Activated T-cell treated with anti-CD3 and anti-CD28 coated beads, Interleukin-2, amount 50 U/mL, for 4 hours (primary cell): ENCODE data around the gene PFKFB3. TPM values are rescaled to one million over a fixed set of nuclear protein-coding genes. Genes with fewer than 3 reads are reported as not detected.

Experiments
- ATAC-seq, 2 donors: fragments of 200-7000 bp; cut with Tn5 transposase; one replicate each; pipeline ENCODE4 v1.10.0; 2021
- DNase-seq: peaks from one replicate; pipeline ENCODE4 v3.0.0-alpha.2; 2020
- H3K27me3 Mint-ChIP-seq: one replicate; pipeline ENCODE4 v1.8.0; 2021; ENCODE audit warnings: low read depth, mixed read lengths
- H3K36me3 Mint-ChIP-seq: one replicate; pipeline ENCODE4 v1.8.0; 2022; ENCODE audit warnings: mixed read lengths; ENCODE audit not compliant: insufficient read depth
- H3K4me1 Mint-ChIP-seq: one replicate; pipeline ENCODE4 v1.8.0; 2021; ENCODE audit warnings: low read depth, mixed read lengths
- H3K4me3 Mint-ChIP-seq: one replicate; pipeline ENCODE4 v1.8.0; 2021; ENCODE audit warnings: mild to moderate bottlenecking, moderate library complexity, mixed read lengths
- H3K9me3 Mint-ChIP-seq: one replicate; pipeline ENCODE4 v1.8.0; 2021; ENCODE audit warnings: mixed read lengths
- total RNA-seq, 3 donors: library from RNA; stranded (reverse); gene quantifications; one replicate each; pipeline ENCODE4 v1.2.1, GENCODE V29; 2021

Gene PFKFB3
- total RNA-seq, 3 donors from 2014 or later: 60.5 to 77.0 (median 68.8) TPM

DNA sequence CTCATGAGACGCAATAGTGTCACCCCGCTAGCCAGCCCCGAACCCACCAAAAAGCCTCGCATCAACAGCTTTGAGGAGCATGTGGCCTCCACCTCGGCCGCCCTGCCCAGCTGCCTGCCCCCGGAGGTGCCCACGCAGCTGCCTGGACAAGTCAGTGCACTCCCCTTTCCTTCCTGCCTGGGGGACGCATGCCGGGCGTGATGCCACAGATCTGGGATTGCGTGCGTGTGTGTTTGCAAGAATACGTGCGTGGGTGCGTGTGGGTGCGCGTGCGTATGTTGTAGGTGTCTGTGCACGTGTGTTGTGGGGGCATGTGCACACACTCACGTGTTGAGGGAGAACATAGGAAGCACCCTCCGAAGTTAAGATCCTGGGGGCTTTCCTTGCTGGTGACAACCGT, 23.5 kb downstream of the PFKFB3 start:
- Mint-ChIP-seq H3K4me3 (no peak overlapping the region), H3K27me3 (no peaks in the 10 kb centered on the region), H3K9me3 (no peaks in the 10 kb centered on the region), H3K36me3 (peaks cover 50% of the 10 kb centered on the region), H3K4me1 (peaks cover 2% of the 10 kb centered on the region)
- DNase-seq (no peak), ATAC-seq (no peak)

DNA sequence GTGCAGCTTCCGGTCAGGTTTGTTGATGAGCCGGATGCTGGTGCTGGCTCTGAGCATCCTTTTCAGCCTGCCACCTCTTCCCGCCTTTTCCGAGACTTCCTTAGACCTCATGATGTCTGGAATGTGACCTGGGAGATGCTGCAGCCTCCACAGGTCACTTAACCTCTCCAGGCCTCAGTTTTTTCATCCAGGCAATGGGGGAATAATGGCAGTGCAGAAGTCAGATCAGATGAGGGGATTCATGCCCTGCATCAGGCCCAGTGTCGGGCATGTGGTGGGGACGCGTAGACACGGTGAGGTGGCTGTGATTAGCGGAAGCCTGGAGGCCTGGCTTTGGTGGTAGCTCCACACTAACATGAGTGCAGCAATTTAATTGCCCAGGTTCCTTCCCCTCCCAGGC, 24.6 kb downstream of the PFKFB3 start:
- no peaks in the 10 kb centered on the region for H3K9me3 Mint-ChIP-seq
- no peak for ATAC-seq
- DNase-seq: no peak
- no peak overlapping the region for H3K4me3 Mint-ChIP-seq
- peaks cover 48% of the 10 kb centered on the region for H3K36me3 Mint-ChIP-seq
- no peaks in the 10 kb centered on the region for H3K27me3 Mint-ChIP-seq
- peaks cover 2% of the 10 kb centered on the region for H3K4me1 Mint-ChIP-seq

DNA sequence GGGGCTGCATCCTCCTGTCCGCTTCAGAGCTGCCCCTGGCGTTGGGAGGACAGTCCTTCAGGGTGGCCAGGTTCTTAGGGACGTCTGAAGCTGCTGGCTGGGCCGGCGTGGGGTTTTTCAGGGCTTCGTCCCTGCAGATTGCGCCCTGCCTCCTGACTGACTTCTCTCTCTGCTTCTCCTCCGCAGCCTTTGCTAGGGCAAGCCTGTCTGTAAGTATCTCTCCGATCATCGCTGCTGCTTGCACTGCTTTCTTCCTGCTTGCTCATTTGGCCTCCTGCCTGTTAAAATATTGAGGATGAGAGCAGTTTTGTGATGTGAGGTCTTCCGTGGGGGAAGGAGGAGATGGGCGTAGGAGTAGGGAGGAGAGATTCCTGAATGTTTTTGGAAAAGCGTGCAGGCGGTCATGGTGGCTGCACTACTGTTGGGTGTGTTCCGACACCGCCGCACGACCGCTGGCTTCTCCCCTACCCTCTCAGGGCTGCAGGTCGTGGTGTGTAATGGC, 25.3 kb downstream of the PFKFB3 start:
- H3K36me3 Mint-ChIP-seq: peaks cover 53% of the 10 kb centered on the region
- H3K27me3 Mint-ChIP-seq: no peaks in the 10 kb centered on the region
- DNase-seq (no peak), ATAC-seq (no peak)
- peaks cover 2% of the 10 kb centered on the region for H3K4me1 Mint-ChIP-seq
- H3K9me3 Mint-ChIP-seq: no peaks in the 10 kb centered on the region
- no peak overlapping the region for H3K4me3 Mint-ChIP-seq

DNA sequence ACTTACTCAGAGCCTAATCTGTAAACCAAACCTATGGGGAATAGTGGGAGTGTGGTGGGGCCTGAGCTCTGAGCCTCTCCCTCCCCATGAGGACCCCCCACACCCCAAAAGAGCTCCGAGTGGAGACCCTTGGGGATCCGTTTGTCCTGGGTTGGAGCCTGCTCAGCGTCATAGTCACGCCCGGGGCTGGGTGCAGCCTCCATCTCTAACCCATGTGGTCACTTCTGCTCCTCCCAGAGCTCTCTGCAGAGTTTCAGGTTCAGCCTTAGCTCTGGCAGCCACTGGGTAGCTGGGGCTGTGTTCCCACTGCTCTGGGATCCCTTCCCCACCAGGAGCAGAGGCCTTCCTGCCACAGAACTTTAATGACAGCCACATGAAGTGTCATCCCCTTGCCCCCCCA, 25.9 kb downstream of the PFKFB3 start:
- Mint-ChIP-seq H3K27me3 (no peaks in the 10 kb centered on the region), H3K4me1 (peaks cover 2% of the 10 kb centered on the region), H3K36me3 (peaks cover 54% of the 10 kb centered on the region), H3K4me3 (no peak overlapping the region), H3K9me3 (no peaks in the 10 kb centered on the region)
- ATAC-seq (no peak), DNase-seq (no peak)

DNA sequence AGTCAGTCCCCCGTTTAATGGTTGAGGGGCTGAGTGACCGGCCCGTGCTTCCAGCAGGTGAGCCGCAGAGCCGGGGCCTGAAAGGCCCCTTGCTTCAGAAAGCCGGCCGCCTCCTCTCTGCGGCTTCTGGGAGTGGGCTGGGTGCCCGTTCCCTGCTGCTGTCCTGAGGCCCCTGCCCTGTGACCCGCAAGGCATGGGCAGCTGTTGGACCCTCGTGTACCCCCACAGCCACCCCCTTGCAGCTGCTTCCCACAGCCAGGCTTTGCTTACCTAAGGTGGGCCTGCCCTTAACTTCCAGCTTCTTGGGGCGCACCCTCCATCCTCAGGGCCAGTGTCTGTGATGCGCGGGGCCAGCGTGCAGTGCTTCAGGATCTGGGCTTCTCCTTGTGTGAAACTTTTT, 26.6 kb downstream of the PFKFB3 start:
- H3K4me1 Mint-ChIP-seq: peaks cover 2% of the 10 kb centered on the region
- H3K4me3 Mint-ChIP-seq: no peak overlapping the region
- no peak for ATAC-seq
- H3K27me3 Mint-ChIP-seq: no peaks in the 10 kb centered on the region
- DNase-seq: no peak
- H3K9me3 Mint-ChIP-seq: no peaks in the 10 kb centered on the region
- peaks cover 53% of the 10 kb centered on the region for H3K36me3 Mint-ChIP-seq

DNA sequence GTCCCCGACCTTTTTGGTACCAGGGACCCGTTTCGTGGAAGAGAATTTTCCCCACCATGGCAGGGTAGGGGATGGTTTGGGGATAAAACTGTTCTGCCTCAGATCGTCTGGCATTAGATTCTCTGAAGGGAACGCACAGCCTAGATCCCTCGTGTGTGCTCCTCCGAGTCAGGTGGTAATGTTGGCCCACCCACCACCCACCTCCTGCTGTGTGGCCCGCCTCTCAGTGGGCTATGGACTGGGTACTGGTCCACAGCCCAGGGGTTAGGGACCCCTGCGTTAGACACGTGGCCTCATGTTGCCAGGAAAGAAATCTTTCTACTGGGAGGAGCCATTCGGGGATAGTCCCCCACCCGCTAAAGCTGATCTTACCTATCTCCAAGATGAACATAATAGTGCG, 27.0 kb downstream of the PFKFB3 start:
- peaks cover 2% of the 10 kb centered on the region for H3K4me1 Mint-ChIP-seq
- ATAC-seq (no peak), DNase-seq (no peak)
- no peaks in the 10 kb centered on the region for H3K27me3 Mint-ChIP-seq
- H3K36me3 Mint-ChIP-seq: peaks cover 52% of the 10 kb centered on the region
- no peaks in the 10 kb centered on the region for H3K9me3 Mint-ChIP-seq
- no peak overlapping the region for H3K4me3 Mint-ChIP-seq

DNA sequence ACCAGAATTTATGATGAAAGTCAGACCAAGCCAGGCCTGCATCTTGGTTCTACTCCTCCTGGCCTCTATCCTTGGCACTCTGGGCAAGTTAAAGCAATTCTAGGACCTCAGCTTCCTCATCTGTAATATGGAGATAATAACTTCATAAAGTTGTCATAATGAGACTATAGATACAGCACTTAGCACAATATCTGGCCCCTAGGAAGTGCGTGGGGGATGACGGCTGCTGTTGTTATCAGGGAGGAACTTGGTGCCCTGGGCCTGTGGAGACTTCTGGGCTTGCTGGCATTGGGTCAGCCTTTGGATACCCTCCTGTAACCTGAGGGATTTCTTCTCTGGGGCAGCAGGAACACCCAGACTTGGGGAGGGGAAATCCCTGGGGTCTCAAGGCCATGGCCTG, 27.6 kb downstream of the PFKFB3 start:
- DNase-seq: no peak
- Mint-ChIP-seq H3K9me3 (no peaks in the 10 kb centered on the region), H3K27me3 (no peaks in the 10 kb centered on the region), H3K4me1 (peaks cover 2% of the 10 kb centered on the region), H3K36me3 (peaks cover 54% of the 10 kb centered on the region), H3K4me3 (no peak overlapping the region)
- no peak for ATAC-seq

DNA sequence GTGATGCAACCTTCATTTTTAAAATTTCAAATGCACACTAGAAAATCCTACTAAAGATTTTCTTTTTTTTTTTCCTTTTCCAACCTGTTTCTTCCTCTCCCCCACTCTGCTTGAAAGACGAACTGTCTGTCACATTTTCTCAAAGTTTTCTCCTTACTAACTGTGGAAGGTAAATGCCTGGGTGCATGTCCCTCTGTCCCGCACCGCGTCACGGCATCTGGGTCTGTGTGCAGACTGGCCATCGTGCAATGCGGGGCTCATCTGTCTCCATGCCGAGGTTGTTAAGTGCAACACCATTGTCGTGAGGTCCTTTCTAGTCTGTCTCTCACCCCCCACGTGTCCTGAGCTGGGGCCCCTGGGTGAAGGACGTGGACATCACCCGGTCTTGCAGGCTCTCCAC, 28.4 kb downstream of the PFKFB3 start:
- ATAC-seq (no peak), DNase-seq (no peak)
- H3K9me3 Mint-ChIP-seq: no peaks in the 10 kb centered on the region
- H3K4me3 Mint-ChIP-seq: no peak overlapping the region
- peaks cover 2% of the 10 kb centered on the region for H3K4me1 Mint-ChIP-seq
- no peaks in the 10 kb centered on the region for H3K27me3 Mint-ChIP-seq
- peaks cover 52% of the 10 kb centered on the region for H3K36me3 Mint-ChIP-seq

DNA sequence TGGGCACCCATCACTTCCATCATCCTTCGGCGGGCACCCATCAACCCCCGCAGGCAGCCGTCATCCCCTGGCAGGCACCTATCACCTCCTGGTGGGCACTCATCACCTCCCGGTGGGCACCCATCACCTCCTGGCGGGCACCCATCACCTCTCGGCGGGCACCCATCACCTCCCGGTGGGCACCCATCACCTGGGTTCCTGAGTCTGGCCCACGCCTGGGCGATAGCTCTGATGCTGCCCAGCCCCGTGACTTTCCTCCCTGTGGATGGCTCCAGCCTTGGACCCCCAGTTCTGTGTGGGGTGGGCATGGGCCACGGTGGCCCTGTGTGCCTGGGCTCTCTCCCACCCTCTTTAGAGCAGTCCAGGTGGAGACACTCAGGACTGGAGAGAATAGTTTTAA, 29.0 kb downstream of the PFKFB3 start:
- H3K4me1 Mint-ChIP-seq: peaks cover 2% of the 10 kb centered on the region
- H3K36me3 Mint-ChIP-seq: peaks cover 53% of the 10 kb centered on the region
- H3K9me3 Mint-ChIP-seq: no peaks in the 10 kb centered on the region
- no peak overlapping the region for H3K4me3 Mint-ChIP-seq
- ATAC-seq: peak in 1 of 2 donors; percentile 20
- no peak for DNase-seq
- no peaks in the 10 kb centered on the region for H3K27me3 Mint-ChIP-seq

DNA sequence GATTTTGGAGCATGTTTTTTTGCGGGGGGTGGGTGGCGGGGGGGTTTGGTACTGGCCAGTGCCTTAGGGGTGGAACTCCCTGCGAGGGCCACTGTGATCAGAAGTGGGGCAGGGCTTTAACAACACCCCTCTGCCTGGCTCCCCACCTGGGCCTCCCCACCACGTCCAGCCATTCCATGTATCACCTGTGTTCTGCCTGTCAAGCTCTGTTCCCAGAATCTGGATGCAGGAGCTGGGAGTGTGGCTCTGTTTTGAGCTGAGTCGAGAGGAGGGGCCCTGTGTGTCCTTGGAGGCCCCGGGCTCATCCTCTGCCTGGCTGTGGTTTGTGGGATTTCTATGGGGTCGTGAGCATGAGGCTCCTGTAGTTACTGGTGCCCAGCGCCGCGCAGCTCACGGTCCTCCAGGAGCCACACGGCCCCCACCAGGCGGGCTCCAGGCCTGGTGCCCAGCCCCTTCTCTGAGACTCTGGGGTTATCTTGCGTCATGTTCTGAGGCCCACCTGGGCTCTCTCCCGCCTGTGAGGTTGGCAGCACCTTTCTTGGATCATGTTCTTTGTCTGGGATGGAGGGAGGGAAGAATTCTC, 29.6 kb downstream of the PFKFB3 start:
- Mint-ChIP-seq H3K27me3 (no peaks in the 10 kb centered on the region), H3K4me3 (no peak overlapping the region), H3K9me3 (no peaks in the 10 kb centered on the region), H3K36me3 (peaks cover 58% of the 10 kb centered on the region), H3K4me1 (peaks cover 5% of the 10 kb centered on the region)
- no peak for DNase-seq
- no peak for ATAC-seq

DNA sequence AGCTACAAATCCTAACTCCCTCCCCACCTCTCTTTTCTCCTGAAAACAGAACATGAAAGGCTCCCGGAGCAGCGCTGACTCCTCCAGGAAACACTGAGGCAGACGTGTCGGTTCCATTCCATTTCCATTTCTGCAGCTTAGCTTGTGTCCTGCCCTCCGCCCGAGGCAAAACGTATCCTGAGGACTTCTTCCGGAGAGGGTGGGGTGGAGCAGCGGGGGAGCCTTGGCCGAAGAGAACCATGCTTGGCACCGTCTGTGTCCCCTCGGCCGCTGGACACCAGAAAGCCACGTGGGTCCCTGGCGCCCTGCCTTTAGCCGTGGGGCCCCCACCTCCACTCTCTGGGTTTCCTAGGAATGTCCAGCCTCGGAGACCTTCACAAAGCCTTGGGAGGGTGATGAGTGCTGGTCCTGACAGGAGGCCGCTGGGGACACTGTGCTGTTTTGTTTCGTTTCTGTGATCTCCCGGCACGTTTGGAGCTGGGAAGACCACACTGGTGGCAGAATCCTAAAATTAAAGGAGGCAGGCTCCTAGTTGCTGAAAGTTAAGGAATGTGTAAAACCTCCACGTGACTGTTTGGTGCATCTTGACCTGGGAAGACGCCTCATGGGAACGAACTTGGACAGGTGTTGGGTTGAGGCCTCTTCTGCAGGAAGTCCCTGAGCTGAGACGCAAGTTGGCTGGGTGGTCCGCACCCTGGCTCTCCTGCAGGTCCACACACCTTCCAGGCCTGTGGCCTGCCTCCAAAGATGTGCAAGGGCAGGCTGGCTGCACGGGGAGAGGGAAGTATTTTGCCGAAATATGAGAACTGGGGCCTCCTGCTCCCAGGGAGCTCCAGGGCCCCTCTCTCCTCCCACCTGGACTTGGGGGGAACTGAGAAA, 30.4 kb downstream of the PFKFB3 start:
- DNase-seq (no peak), ATAC-seq (no peak)
- Mint-ChIP-seq H3K9me3 (no peaks in the 10 kb centered on the region), H3K4me3 (no peak overlapping the region), H3K4me1 (peaks cover 4% of the 10 kb centered on the region), H3K27me3 (no peaks in the 10 kb centered on the region), H3K36me3 (peaks cover 54% of the 10 kb centered on the region)

DNA sequence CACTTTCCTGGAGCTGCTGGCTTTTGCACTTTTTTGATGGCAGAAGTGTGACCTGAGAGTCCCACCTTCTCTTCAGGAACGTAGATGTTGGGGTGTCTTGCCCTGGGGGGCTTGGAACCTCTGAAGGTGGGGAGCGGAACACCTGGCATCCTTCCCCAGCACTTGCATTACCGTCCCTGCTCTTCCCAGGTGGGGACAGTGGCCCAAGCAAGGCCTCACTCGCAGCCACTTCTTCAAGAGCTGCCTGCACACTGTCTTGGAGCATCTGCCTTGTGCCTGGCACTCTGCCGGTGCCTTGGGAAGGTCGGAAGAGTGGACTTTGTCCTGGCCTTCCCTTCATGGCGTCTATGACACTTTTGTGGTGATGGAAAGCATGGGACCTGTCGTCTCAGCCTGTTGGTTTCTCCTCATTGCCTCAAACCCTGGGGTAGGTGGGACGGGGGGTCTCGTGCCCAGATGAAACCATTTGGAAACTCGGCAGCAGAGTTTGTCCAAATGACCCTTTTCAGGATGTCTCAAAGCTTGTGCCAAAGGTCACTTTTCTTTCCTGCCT, 31.1 kb downstream of the PFKFB3 start:
- H3K27me3 Mint-ChIP-seq: no peaks in the 10 kb centered on the region
- no peak for ATAC-seq
- H3K4me1 Mint-ChIP-seq: peaks cover 5% of the 10 kb centered on the region
- no peak for DNase-seq
- no peak overlapping the region for H3K4me3 Mint-ChIP-seq
- H3K36me3 Mint-ChIP-seq: peaks cover 51% of the 10 kb centered on the region
- H3K9me3 Mint-ChIP-seq: no peaks in the 10 kb centered on the region

DNA sequence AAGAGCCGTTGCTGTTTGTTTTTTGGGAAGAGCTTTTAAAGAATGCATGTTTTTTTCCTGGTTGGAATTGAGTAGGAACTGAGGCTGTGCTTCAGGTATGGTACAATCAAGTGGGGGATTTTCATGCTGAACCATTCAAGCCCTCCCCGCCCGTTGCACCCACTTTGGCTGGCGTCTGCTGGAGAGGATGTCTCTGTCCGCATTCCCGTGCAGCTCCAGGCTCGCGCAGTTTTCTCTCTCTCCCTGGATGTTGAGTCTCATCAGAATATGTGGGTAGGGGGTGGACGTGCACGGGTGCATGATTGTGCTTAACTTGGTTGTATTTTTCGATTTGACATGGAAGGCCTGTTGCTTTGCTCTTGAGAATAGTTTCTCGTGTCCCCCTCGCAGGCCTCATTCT, 31.6 kb downstream of the PFKFB3 start:
- peaks cover 11% of the 10 kb centered on the region for H3K4me1 Mint-ChIP-seq
- peaks cover 51% of the 10 kb centered on the region for H3K36me3 Mint-ChIP-seq
- ATAC-seq: no peak
- DNase-seq: no peak
- H3K4me3 Mint-ChIP-seq: no peak overlapping the region
- no peaks in the 10 kb centered on the region for H3K27me3 Mint-ChIP-seq
- H3K9me3 Mint-ChIP-seq: no peaks in the 10 kb centered on the region

DNA sequence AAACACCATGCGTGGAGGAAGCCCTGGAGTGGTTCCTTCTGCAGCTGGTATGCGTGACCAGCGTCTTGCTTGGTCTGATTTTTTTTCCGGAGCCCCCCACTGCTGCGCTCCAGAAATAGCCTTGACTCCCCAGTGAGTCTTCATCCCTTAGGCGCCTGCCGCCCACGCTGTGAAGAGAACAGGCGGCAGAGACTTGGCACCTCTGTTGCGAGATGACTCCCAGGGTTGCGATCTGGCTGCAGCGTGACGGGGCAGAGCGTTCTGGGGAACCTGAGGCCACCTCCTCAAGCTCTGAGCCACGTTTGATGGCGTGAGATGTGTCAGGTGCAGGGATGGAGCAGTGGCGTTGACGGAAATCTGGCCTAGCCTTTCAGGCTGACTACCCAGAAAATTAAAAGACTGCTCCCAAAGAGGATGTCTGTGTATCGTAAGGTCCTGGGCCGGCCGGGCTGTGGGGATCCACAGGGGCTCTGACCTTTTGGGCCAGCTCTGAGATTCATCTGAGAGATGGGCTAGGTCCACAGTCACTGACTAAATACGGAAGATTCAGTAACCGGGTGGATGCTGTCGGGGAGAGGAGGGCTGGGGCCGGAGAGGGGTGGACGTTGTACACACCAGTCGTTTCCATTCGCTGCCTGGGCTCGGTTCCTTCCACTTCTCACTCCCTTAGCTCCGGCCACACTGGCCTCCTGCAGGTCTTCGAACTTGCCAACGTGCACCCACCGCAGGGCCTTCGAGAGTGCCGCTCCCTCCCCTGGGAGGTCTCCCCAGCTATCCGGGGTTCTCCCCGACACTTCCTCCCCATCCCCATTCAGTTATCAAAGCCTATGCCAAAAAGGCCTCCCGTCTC, 33.8 kb downstream of the PFKFB3 start:
- no peaks in the 10 kb centered on the region for H3K27me3 Mint-ChIP-seq

More for the DNA sequence above, 33.8 kb downstream of the PFKFB3 start:
- DNase-seq (no peak), ATAC-seq (no peak)
- no peak overlapping the region for H3K4me3 Mint-ChIP-seq
- H3K36me3 Mint-ChIP-seq: peaks cover 35% of the 10 kb centered on the region
- no peaks in the 10 kb centered on the region for H3K9me3 Mint-ChIP-seq
- peaks cover 16% of the 10 kb centered on the region for H3K4me1 Mint-ChIP-seq
